GM12878 (cell line): ENCODE data around the gene ARHGEF18. TPM values are rescaled to one million over a fixed set of nuclear protein-coding genes. Genes with fewer than 3 reads are reported as not detected.

ENCODE experiments used
- ATF2 ChIP-seq: IDR thresholded peaks from 2 replicates; pipeline ENCODE4 v1.6.1; 2012; ENCODE audit warnings: low read length, inconsistent platforms
- CREB1 ChIP-seq: IDR thresholded peaks from 2 replicates; pipeline ENCODE4 v1.6.1; 2012; ENCODE audit warnings: low read depth, mild to moderate bottlenecking, inconsistent platforms
- EGR1 ChIP-seq, 2 experiments: IDR thresholded peaks; 1 replicate in 1 of 2; 2 replicates in 1 of 2; pipeline ENCODE4 v1.6.1; 2011 to 2012; ENCODE audit warnings: low read depth in 2 of 2, low read length in 2 of 2, borderline replicate concordance in 1 of 2, mild to moderate bottlenecking in 1 of 2, moderate library complexity in 1 of 2
- ESRRA ChIP-seq: IDR thresholded peaks from 2 replicates; pipeline ENCODE4 v1.6.1; 2012; ENCODE audit warnings: mild to moderate bottlenecking, low read length, improper control_type of control experiment
- FOS ChIP-seq: IDR thresholded peaks from 3 replicates; pipeline ENCODE4 v1.6.1; 2011; ENCODE audit warnings: borderline replicate concordance; ENCODE audit not compliant: insufficient read length; ENCODE audit errors: extremely low read depth
- HDAC6 ChIP-seq: fragments of 200-600 bp; sonication (generic); IDR thresholded peaks from one replicate; pipeline ENCODE4 v1.8.0; 2017; ENCODE audit warnings: antibody characterized with exemption; ENCODE audit not compliant: unreplicated experiment
- IKZF1 ChIP-seq: fragments of 450-650 bp; conservative IDR thresholded peaks from 2 replicates; pipeline ENCODE4 v1.6.1; 2017; ENCODE audit warnings: antibody characterized with exemption, mild to moderate bottlenecking
- IKZF2 ChIP-seq, 2 experiments: fragments of 450-650 bp; IDR thresholded peaks; 2 replicates each; pipeline ENCODE4 v1.6.1; 2017; ENCODE audit warnings: mild to moderate bottlenecking in 2 of 2, moderate library complexity in 2 of 2
- IRF4 ChIP-seq: IDR thresholded peaks from 2 replicates; pipeline ENCODE4 v1.6.1; 2011; ENCODE audit warnings: low read depth, low read length
- IRF5 ChIP-seq: fragments of 450-650 bp; IDR thresholded peaks from 2 replicates; pipeline ENCODE4 v1.6.1; 2017; ENCODE audit warnings: borderline replicate concordance
- NFYB ChIP-seq: IDR thresholded peaks from 2 replicates; pipeline ENCODE4 v1.6.1; 2011; ENCODE audit warnings: low read depth, mild to moderate bottlenecking, low read length, improper control_type of control experiment, moderate library complexity; ENCODE audit not compliant: insufficient read depth
- SIX5 ChIP-seq: IDR thresholded peaks from 2 replicates; pipeline ENCODE4 v1.6.1; 2011; ENCODE audit warnings: mild to moderate bottlenecking, low read depth, low read length, moderate library complexity; ENCODE audit not compliant: severe bottlenecking
- SRF ChIP-seq, 2 experiments: IDR thresholded peaks; 2 replicates each; pipeline ENCODE4 v1.6.1; 2011; ENCODE audit warnings: low read depth in 2 of 2, low read length in 2 of 2, mild to moderate bottlenecking in 1 of 2, moderate library complexity in 1 of 2
- TCF7 ChIP-seq: IDR thresholded peaks from 2 replicates; pipeline ENCODE4 v1.6.1; 2014; ENCODE audit warnings: antibody characterized with exemption, borderline replicate concordance
- YY1 ChIP-seq: IDR thresholded peaks from 2 replicates; pipeline ENCODE4 v1.6.1; 2011; ENCODE audit warnings: low read depth, mild to moderate bottlenecking, low read length
- ZBTB4 ChIP-seq: fragments of 450-650 bp; formaldehyde crosslinking; IDR thresholded peaks from 2 replicates; pipeline ENCODE4 v1.4.0; 2022; ENCODE audit warnings: mild to moderate bottlenecking, moderate library complexity
- polyA plus RNA-seq, 11 experiments: library from polyadenylated mRNA; depleted of rRNA in 4 of 11; unstranded in 6 of 11; stranded (reverse) in 5 of 11; fragments of >200 nt; fragmentation: Nextera tagmentation in 4 of 11; fragmentation: Illumina TruSeq in 1 of 11; extraction: Ambion mirVana in 4 of 11; extraction: Trizol in 1 of 11; gene quantifications; 1 replicate in 1 of 11; 2 replicates in 10 of 11; pipeline versions ENCODE4 v1.2.1 to v1.2.3, GENCODE V29; 2011 to 2016; ENCODE audit warnings: inconsistent platforms in 2 of 11, missing spikeins in 2 of 11, low read depth in 1 of 11
- total RNA-seq, 4 experiments: library from RNA; depleted of rRNA in 3 of 4; stranded (reverse); fragments of >200 nt in 3 of 4; fragmentation: Illumina TruSeq in 1 of 4; extraction: Trizol in 1 of 4; gene quantifications; 2 replicates each; pipeline versions ENCODE4 v1.2.1 to v1.2.3, GENCODE V29; 2013 to 2021
- TF ChIP-seq, protein P1 (sequence below): fragments of 450-650 bp; IDR thresholded peaks from 2 replicates; pipeline ENCODE4 v1.6.1; 2017; ENCODE audit warnings: mild to moderate bottlenecking, moderate library complexity
- TF ChIP-seq, protein P2 (sequence below): IDR thresholded peaks from 2 replicates; pipeline ENCODE4 v1.6.1; 2011; ENCODE audit warnings: borderline replicate concordance, low read depth, mild to moderate bottlenecking, moderate library complexity, mixed read lengths, low read length; ENCODE audit not compliant: insufficient read depth; ENCODE audit errors: extremely low read length

Gene ARHGEF18
- total and polyA plus RNA-seq, 10 of the 15 experiments (the other 5 are each of a cell fraction or from before 2014, with no cell fraction given), result 0.31 to 32.3 (median 13.4) TPM

DNA sequence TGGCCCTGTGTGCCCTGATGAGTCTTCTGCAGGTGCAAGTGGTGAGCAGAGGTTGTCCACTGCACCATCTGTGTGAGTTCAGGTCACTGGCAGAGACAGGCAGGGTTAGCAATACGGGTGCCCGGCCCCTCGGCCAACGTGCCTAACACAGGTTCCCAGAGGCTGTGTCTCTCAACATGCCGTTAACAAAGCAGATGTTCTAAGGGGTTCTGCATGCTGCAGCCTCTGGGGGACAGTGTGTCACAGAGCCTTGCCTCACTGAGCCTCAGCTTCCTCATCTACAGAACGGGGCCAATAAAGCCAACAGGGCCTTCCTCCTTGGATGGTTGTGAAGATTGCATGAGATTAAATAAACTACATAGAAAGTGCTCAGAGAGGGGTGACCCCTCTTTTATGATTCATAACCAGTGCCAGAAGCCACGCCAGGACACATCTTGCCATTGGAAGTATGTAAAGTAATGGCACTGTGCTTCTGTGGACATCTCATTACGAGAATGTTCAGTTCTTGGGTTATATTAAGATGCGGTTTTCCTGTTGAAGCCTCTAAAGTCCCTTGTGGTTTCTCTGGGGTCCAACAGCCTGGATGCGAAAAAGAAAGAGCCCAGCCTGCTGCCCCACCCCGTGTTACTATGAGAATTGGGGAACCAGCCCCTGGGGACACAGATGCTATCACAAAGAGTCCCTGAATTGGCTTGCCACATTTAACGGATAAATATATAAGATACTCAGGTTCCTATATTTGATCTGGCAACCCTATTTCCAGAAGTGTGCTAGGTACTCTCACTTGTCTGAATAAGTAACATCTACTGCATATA, 11.2 kb upstream of the ARHGEF18 start (continued):
- peak; percentile 96 for TF ChIP-seq IKZF1
- TF ChIP-seq, protein P1, sequence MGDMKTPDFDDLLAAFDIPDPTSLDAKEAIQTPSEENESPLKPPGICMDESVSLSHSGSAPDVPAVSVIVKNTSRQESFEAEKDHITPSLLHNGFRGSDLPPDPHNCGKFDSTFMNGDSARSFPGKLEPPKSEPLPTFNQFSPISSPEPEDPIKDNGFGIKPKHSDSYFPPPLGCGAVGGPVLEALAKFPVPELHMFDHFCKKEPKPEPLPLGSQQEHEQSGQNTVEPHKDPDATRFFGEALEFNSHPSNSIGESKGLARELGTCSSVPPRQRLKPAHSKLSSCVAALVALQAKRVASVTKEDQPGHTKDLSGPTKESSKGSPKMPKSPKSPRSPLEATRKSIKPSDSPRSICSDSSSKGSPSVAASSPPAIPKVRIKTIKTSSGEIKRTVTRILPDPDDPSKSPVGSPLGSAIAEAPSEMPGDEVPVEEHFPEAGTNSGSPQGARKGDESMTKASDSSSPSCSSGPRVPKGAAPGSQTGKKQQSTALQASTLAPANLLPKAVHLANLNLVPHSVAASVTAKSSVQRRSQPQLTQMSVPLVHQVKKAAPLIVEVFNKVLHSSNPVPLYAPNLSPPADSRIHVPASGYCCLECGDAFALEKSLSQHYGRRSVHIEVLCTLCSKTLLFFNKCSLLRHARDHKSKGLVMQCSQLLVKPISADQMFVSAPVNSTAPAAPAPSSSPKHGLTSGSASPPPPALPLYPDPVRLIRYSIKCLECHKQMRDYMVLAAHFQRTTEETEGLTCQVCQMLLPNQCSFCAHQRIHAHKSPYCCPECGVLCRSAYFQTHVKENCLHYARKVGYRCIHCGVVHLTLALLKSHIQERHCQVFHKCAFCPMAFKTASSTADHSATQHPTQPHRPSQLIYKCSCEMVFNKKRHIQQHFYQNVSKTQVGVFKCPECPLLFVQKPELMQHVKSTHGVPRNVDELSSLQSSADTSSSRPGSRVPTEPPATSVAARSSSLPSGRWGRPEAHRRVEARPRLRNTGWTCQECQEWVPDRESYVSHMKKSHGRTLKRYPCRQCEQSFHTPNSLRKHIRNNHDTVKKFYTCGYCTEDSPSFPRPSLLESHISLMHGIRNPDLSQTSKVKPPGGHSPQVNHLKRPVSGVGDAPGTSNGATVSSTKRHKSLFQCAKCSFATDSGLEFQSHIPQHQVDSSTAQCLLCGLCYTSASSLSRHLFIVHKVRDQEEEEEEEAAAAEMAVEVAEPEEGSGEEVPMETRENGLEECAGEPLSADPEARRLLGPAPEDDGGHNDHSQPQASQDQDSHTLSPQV, result 0 out of 2 replicates have a peak, but pooled peaks have one; percentile 9
- TF ChIP-seq TCF7, result peak; percentile 69; the same call in 1 of the 2 replicates
- peak; percentile 48 for TF ChIP-seq YY1
- TF ChIP-seq ESRRA, result peak; percentile 71; the same call in 1 of the 2 replicates
- peak; percentile 83 for TF ChIP-seq IRF4
- peak; percentile 98 for TF ChIP-seq IKZF2 (IDR thresholded peaks at IDR 0.05)
- TF ChIP-seq HDAC6, result peak; percentile 63
- TF ChIP-seq, protein P2, sequence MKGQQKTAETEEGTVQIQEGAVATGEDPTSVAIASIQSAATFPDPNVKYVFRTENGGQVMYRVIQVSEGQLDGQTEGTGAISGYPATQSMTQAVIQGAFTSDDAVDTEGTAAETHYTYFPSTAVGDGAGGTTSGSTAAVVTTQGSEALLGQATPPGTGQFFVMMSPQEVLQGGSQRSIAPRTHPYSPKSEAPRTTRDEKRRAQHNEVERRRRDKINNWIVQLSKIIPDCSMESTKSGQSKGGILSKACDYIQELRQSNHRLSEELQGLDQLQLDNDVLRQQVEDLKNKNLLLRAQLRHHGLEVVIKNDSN, result no peak
- TF ChIP-seq FOS, result no peak
- no peak for TF ChIP-seq ZBTB4 (CRISPR knock-in tag)
- TF ChIP-seq SRF (IDR thresholded peaks at IDR 0.05; ENCODE audit: low read depth in 2 of 2, low read length in 2 of 2), result no peak
- TF ChIP-seq ATF2, result peak; percentile 99
- no peak for TF ChIP-seq EGR1 (IDR thresholded peaks at IDR 0.05; ENCODE audit: borderline replicate concordance in 1 of 2, low read depth in 2 of 2, low read length in 2 of 2)
- no peak for TF ChIP-seq NFYB
- TF ChIP-seq SIX5, result no peak
- TF ChIP-seq IRF5, result no peak
- TF ChIP-seq CREB1, result peak; percentile 62
